Measurements from ENCODE around the gene ATP6AP1.
A peak's percentile ranks its signal among the peaks of the same experiment; 100 is the strongest.

The ATP6AP1 gene

GRCh38 chrX:154472685-154473632 is 44.5 kb downstream of the ATP6AP1 start:
- DNase-seq = no peak

GRCh38 chrX:154473683-154474082 is 45.2 kb downstream of the ATP6AP1 start:
- no peak for DNase-seq

GRCh38 chrX:154476821-154477220 is 48.3 kb downstream of the ATP6AP1 start:
- DNase-seq = no peak

DNA sequence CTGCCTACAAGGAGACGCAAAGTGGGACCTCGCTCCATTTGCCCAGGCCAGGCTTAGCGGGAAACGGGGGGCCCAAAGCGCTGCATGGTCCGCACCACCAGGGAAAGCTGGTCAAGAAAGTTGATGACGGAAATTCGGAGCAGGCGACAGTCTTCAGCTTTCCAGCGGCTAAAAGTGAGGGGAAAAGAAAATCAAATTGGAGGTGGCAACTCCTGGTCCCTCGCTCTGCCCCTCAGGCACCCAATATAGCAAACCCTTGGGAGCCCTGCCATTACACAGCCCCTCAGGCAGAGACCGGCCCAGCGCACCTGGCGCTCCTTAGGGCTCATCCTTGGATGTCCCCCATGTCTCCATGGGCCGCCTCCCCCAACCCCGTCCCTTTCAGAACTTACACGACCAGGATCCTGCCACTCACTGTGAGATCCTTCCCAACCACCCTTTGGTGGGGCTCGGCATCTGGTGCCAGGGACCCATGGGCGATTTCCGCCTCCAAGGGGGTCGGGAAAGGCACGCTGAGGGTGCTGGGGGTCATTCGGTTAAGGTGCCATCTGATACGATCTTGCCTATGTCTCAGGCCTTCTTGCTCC is 49.5 kb downstream of the ATP6AP1 start:
- no peak for DNase-seq

- peak; percentile 96 to 97 for DNase-seq
Measured at GRCh38 chrX:154478728-154479622, 50.5 kb downstream of the ATP6AP1 start, which contains the start of gene LAGE3. Gene LAGE3, minus strand, starts transcription at chrX:154479281. Its CDS starts 366 bp downstream, at chrX:154478915.

DNA sequence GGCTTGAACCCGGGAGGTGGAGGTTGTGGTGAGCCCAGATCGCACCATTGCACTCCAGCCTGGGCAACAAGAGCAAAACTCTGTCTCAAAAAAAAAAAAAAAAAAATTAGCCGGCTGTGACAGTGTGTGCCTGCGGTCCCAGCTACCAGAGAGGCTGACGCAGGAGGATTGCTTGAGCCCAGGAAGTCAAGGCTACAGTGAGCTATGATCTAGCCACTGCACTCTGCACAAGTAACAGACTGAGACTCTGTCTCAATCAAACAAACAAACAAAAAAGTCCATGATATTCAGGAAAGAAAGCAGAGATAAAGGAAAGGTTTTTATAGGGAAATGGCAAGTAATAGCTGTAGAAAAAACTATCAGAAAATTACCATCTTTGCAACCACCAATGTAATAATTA is 52.7 kb downstream of the ATP6AP1 start:
- DNase-seq = no peak

- no peak for DNase-seq
Measured at GRCh38 chrX:154481911-154482601, 53.6 kb downstream of the ATP6AP1 start.

- DNase-seq = no peak
Measured at GRCh38 chrX:154482786-154483185, 54.3 kb downstream of the ATP6AP1 start.

DNA sequence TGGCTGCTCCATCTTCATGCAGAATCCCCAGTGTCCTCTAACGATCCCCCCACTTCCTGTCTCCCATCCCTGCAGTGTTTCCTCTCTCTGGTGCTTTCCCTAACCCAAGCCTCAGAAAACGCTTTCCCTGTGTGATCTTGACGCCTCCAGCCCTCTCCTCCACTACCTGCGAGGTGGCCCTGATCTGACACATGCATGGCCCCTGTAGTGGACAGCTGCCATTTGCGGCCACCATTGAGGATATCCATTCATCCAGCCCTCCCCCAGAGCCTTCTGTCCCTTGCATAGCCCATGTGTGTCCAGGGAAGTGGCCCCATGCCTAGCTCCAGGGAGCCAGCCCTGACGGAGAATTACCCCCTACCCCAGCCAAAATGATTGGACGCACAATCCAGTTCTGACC is 54.8 kb downstream of the ATP6AP1 start:
- DNase-seq = no peak

GRCh38 chrX:154484255-154485149 is 56.0 kb downstream of the ATP6AP1 start:
- DNase-seq = no peak

DNA sequence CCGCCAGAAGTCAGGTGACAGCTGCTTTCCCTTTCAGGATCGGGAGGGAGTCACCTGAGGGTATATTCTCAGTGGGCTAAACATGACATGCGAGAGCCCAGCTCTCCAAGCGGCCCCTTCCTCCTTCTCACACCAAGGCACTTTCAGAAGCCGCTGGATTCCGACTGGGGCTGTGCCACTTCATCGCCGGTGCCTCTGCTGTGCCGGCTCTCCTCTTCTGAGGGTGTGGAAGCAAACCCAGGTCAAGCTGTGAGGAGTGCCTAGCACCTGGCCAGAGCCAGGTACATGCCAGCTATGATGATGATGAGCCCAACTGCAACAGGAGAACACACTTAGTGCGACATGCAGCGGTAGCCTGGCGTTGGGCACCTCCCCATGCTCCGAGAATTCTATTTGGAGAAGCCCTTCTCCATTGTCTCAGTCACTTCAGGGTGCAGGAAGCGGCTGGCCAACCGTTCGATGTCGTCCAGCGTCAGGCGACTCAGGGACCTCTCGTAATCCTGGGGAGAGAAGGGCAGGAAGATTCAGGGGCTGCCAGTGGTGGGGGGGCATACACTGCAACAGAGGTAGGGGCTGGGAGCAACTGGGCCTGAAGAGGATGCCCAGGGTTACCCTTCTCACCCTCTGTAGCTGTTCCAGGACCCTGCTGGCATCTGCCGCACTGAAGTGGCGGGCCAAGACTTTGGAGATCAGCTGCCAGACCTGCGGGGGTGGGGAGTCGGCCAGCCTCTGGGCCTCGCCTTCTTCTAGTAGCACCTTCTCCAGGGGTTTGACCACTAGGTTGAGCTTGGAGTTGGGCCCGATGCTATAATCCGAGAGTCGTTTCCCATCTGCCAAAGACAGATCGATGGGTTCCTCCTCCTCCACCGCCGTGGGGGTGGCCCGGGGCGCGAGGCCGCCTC is 56.9 kb downstream of the ATP6AP1 start:
- no peak for DNase-seq

GRCh38 chrX:154486052-154486395 is 57.5 kb downstream of the ATP6AP1 start:
- DNase-seq = peak; percentile 49 to 63
